WTC11 (cell line): Measurements from ENCODE around the gene TGM4.

Source experiments
- CBFB ChIP-seq: sonication (generic); formaldehyde crosslinking; IDR thresholded peaks from 2 replicates; pipeline ENCODE4 v1.8.1; 2022; ENCODE audit warnings: mild to moderate bottlenecking, low read depth, missing genetic modification reagents
- ETV6 ChIP-seq: sonication (generic); formaldehyde crosslinking; IDR thresholded peaks from 2 replicates; pipeline ENCODE4 v1.8.1; 2022; ENCODE audit warnings: mild to moderate bottlenecking, missing genetic modification reagents
- GABPB1 ChIP-seq: sonication (generic); formaldehyde crosslinking; IDR thresholded peaks from 2 replicates; pipeline ENCODE4 v1.8.1; 2023; ENCODE audit warnings: mild to moderate bottlenecking, missing genetic modification reagents
- MLX ChIP-seq: sonication (generic); formaldehyde crosslinking; IDR thresholded peaks from 2 replicates; pipeline ENCODE4 v1.8.1; 2023; ENCODE audit warnings: mild to moderate bottlenecking, missing genetic modification reagents, moderate library complexity
- MYBL2 ChIP-seq: sonication (generic); formaldehyde crosslinking; IDR thresholded peaks from 2 replicates; pipeline ENCODE4 v1.8.1; 2023; ENCODE audit warnings: mild to moderate bottlenecking, moderate library complexity, missing genetic modification reagents
- NFE2L1 ChIP-seq: sonication (generic); formaldehyde crosslinking; IDR thresholded peaks from 2 replicates; pipeline ENCODE4 v1.8.1; 2023; ENCODE audit warnings: missing genetic modification reagents
- NFYB ChIP-seq: sonication (generic); formaldehyde crosslinking; conservative IDR thresholded peaks from 2 replicates; pipeline ENCODE4 v1.8.0; 2022; ENCODE audit warnings: low read depth, missing genetic modification reagents
- NR2C2 ChIP-seq: sonication (generic); formaldehyde crosslinking; IDR thresholded peaks from 2 replicates; pipeline ENCODE4 v1.8.0; 2022; ENCODE audit warnings: mild to moderate bottlenecking, missing genetic modification reagents
- NR3C1 ChIP-seq: sonication (generic); formaldehyde crosslinking; conservative IDR thresholded peaks from 2 replicates; pipeline ENCODE4 v1.8.1; 2023; ENCODE audit warnings: low read depth, mild to moderate bottlenecking, missing genetic modification reagents
- USF2 ChIP-seq: sonication (generic); formaldehyde crosslinking; IDR thresholded peaks from 2 replicates; pipeline ENCODE4 v1.8.1; 2023; ENCODE audit warnings: mild to moderate bottlenecking, missing genetic modification reagents, moderate library complexity
- ZNF317 ChIP-seq: sonication (generic); formaldehyde crosslinking; IDR thresholded peaks from 2 replicates; pipeline ENCODE4 v1.8.1; 2023; ENCODE audit warnings: low read depth, mild to moderate bottlenecking, moderate library complexity, missing genetic modification reagents, borderline replicate concordance
- ZNF425 ChIP-seq: fragments of 250-450 bp; sonication (Bioruptor Pico); conservative IDR thresholded peaks from 2 replicates; pipeline ENCODE4 v1.9.0; 2021; ENCODE audit warnings: mild to moderate bottlenecking
- TF ChIP-seq, protein P1 (sequence below): fragments of 200-600 bp; IDR thresholded peaks from 2 replicates; pipeline ENCODE4 v1.8.0; 2022; ENCODE audit warnings: antibody characterized with exemption

GRCh38 chr3:44957986-44958385 lies 83.6 kb downstream of the TGM4 start:
- TF ChIP-seq, protein P1, sequence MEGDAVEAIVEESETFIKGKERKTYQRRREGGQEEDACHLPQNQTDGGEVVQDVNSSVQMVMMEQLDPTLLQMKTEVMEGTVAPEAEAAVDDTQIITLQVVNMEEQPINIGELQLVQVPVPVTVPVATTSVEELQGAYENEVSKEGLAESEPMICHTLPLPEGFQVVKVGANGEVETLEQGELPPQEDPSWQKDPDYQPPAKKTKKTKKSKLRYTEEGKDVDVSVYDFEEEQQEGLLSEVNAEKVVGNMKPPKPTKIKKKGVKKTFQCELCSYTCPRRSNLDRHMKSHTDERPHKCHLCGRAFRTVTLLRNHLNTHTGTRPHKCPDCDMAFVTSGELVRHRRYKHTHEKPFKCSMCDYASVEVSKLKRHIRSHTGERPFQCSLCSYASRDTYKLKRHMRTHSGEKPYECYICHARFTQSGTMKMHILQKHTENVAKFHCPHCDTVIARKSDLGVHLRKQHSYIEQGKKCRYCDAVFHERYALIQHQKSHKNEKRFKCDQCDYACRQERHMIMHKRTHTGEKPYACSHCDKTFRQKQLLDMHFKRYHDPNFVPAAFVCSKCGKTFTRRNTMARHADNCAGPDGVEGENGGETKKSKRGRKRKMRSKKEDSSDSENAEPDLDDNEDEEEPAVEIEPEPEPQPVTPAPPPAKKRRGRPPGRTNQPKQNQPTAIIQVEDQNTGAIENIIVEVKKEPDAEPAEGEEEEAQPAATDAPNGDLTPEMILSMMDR: no peak
- TF ChIP-seq MYBL2 (no peak), CBFB (no peak), NFYB (CRISPR knock-in tag) (no peak), ETV6 (CRISPR knock-in tag) (no peak), NFE2L1 (CRISPR knock-in tag) (no peak), MLX (CRISPR knock-in tag) (no peak), NR3C1 (CRISPR knock-in tag) (no peak), ZNF317 (CRISPR knock-in tag) (no peak), USF2 (no peak), ZNF425 (no peak), GABPB1 (CRISPR knock-in tag) (no peak), NR2C2 (CRISPR knock-in tag) (no peak)
